Right atrium auricular region (tissue), 2 donors: ENCODE data around the gene SENP5. TPM values are rescaled to one million over a fixed set of nuclear protein-coding genes. Genes with fewer than 3 reads are reported as not detected.
"Not testable (repeated sequence)": the region's sequence is repeated elsewhere in the genome, so short reads cannot be mapped to it uniquely, and the experiment has no call there.

Source experiments
- DNase-seq: peaks from one replicate; pipeline ENCODE4 v3.0.0-alpha.2; 2019; ENCODE audit warnings: low spot score
- H3K27ac ChIP-seq, 2 donors: fragments of 200-600 bp; sonication (generic); 1 replicate in 1 of 2; 2 replicates in 1 of 2; pipeline ENCODE4 v1.5.1; 2016 to 2019
- H3K27me3 ChIP-seq, 2 donors: fragments of 200-600 bp; sonication (generic); one replicate each; pipeline versions ENCODE4 v1.5.1 to v1.6.0; 2017 to 2019
- H3K36me3 ChIP-seq: fragments of 200-600 bp; sonication (generic); one replicate; pipeline ENCODE4 v1.5.1; 2016
- H3K4me1 ChIP-seq, 2 donors: fragments of 200-600 bp; sonication (generic); one replicate each; pipeline versions ENCODE4 v1.5.1 to v1.6.0; 2017 to 2019
- H3K4me3 ChIP-seq, 2 donors: fragments of 200-600 bp; sonication (generic); 1 replicate in 1 of 2; 2 replicates in 1 of 2; pipeline ENCODE4 v1.5.1; 2017 to 2019; ENCODE audit warnings: mild to moderate bottlenecking in 1 of 2, moderate library complexity in 1 of 2
- H3K9me3 ChIP-seq, 2 donors: fragments of 200-600 bp; sonication (generic); one replicate each; pipeline ENCODE4 v1.5.1; 2019
- CTCF ChIP-seq, 2 donors: fragments of 200-600 bp; sonication (generic); IDR thresholded peaks; one replicate each; pipeline ENCODE4 v1.5.1; 2019; ENCODE audit warnings: antibody characterized with exemption in 2 of 2
- total RNA-seq, 2 donors: library from RNA; depleted of rRNA; stranded (reverse); fragments of >200 nt; gene quantifications; one replicate each; pipeline ENCODE4 v1.1.0, GENCODE V29; 2016

The SENP5 gene
- total RNA-seq, 2 donors from 2014 or later: 18.7 to 22.1 TPM

GRCh38 chr3:196867155-196867506 lies 589 bp upstream of the SENP5 start:
- no peak for TF ChIP-seq CTCF (IDR thresholded peaks at IDR 0.05)
- H3K27me3 ChIP-seq: no peaks in the 10 kb centered on the region
- peak overlapping the region; percentile 97 to 100 for H3K4me3 ChIP-seq
- DNase-seq: no peak
- H3K36me3 ChIP-seq: peaks cover 8% of the 10 kb centered on the region
- no peaks in the 10 kb centered on the region for H3K9me3 ChIP-seq
- H3K27ac ChIP-seq: peak overlapping the region; percentile 86 to 93
- peaks cover 0 to 25% of the 10 kb centered on the region in 2 donors for H3K4me1 ChIP-seq

GRCh38 chr3:196868297-196868661 lies 559 bp downstream of the SENP5 start:
- H3K27ac ChIP-seq: peak overlapping the region; percentile 86 to 93
- H3K4me1 ChIP-seq: peaks cover 0 to 32% of the 10 kb centered on the region in 2 donors
- peak overlapping the region; percentile 97 to 100 for H3K4me3 ChIP-seq
- H3K36me3 ChIP-seq: peaks cover 8% of the 10 kb centered on the region
- H3K9me3 ChIP-seq: no peaks in the 10 kb centered on the region
- H3K27me3 ChIP-seq: no peaks in the 10 kb centered on the region
- DNase-seq: no peak
- no peak for TF ChIP-seq CTCF (IDR thresholded peaks at IDR 0.05)

GRCh38 chr3:196872316-196872715 lies 4.6 kb downstream of the SENP5 start:
- H3K27me3 ChIP-seq: no peaks in the 10 kb centered on the region
- H3K4me1 ChIP-seq: peaks cover 0 to 29% of the 10 kb centered on the region in 2 donors
- no peak overlapping the region for H3K4me3 ChIP-seq
- H3K9me3 ChIP-seq: no peaks in the 10 kb centered on the region
- no peak overlapping the region for H3K27ac ChIP-seq
- no peak for TF ChIP-seq CTCF (IDR thresholded peaks at IDR 0.05)
- no peak for DNase-seq
- peaks cover 8% of the 10 kb centered on the region for H3K36me3 ChIP-seq

GRCh38 chr3:196874511-196875094 lies 6.9 kb downstream of the SENP5 start:
- not testable (repeated sequence) for H3K36me3 ChIP-seq, DNase-seq, H3K4me3 ChIP-seq

GRCh38 chr3:196875258-196875657 lies 7.5 kb downstream of the SENP5 start:
- peaks cover 8% of the 10 kb centered on the region for H3K36me3 ChIP-seq
- no peak overlapping the region for H3K27ac ChIP-seq
- DNase-seq: no peak
- H3K9me3 ChIP-seq: no peaks in the 10 kb centered on the region
- no peak overlapping the region for H3K4me3 ChIP-seq
- no peak for TF ChIP-seq CTCF (IDR thresholded peaks at IDR 0.05)
- no peaks in the 10 kb centered on the region for H3K27me3 ChIP-seq
- H3K4me1 ChIP-seq: peaks cover 0 to 11% of the 10 kb centered on the region in 2 donors

More at GRCh38 chr3:196874511-196875094, 6.9 kb downstream of the SENP5 start:
- H3K4me1 ChIP-seq: peaks cover 0 to 17% of the 10 kb centered on the region in 2 donors
- not testable (repeated sequence) for H3K9me3 ChIP-seq, H3K27ac ChIP-seq, H3K27me3 ChIP-seq

- peaks cover 10% of the 10 kb centered on the region for H3K36me3 ChIP-seq
- H3K27ac ChIP-seq: no peak overlapping the region
- no peak for TF ChIP-seq CTCF (IDR thresholded peaks at IDR 0.05)
Measured at GRCh38 chr3:196883361-196883760, 15.6 kb downstream of the SENP5 start.

More at GRCh38 chr3:196883361-196883760, 15.6 kb downstream of the SENP5 start:
- no peaks in the 10 kb centered on the region for H3K4me1 ChIP-seq
- H3K4me3 ChIP-seq: no peak overlapping the region
- DNase-seq: no peak
- no peaks in the 10 kb centered on the region for H3K27me3 ChIP-seq
- no peaks in the 10 kb centered on the region for H3K9me3 ChIP-seq
